ENCODE measurements around the gene SCN3B.

DNA sequence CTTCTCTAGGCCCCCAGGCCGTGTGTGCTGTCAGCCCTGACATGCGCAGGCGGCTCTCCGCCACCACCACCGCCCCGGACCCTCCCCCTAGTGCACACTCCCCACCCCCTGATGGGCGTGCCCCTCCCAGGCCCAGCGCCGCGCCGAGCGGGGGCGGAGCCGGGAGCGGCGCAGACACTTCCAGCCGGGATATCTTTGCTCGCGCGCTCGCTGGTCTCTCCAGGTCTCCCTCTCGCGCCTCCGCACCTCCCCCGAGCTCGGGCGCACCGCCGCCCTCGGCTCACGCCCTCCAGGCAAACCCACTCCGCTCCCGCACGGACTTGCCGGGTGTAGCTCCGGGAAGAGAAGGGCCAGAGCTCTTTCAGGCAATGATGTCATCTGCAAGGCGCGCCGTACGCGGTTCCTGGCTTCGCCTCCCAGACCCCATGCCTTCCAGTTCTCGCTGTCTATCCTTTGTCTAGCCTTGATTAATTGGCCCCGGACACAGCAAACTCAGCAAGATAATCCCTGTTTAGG lies at the start of gene SCN3B:
- TF ChIP-seq, protein P1, sequence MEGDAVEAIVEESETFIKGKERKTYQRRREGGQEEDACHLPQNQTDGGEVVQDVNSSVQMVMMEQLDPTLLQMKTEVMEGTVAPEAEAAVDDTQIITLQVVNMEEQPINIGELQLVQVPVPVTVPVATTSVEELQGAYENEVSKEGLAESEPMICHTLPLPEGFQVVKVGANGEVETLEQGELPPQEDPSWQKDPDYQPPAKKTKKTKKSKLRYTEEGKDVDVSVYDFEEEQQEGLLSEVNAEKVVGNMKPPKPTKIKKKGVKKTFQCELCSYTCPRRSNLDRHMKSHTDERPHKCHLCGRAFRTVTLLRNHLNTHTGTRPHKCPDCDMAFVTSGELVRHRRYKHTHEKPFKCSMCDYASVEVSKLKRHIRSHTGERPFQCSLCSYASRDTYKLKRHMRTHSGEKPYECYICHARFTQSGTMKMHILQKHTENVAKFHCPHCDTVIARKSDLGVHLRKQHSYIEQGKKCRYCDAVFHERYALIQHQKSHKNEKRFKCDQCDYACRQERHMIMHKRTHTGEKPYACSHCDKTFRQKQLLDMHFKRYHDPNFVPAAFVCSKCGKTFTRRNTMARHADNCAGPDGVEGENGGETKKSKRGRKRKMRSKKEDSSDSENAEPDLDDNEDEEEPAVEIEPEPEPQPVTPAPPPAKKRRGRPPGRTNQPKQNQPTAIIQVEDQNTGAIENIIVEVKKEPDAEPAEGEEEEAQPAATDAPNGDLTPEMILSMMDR (IDR thresholded peaks at IDR 0.05), result no peak
- no peak for TF ChIP-seq ZFX (IDR thresholded peaks at IDR 0.05; ENCODE audit: borderline replicate concordance)
